K562 (cell line): ENCODE data around the gene STIL. TPM values are rescaled to one million over a fixed set of nuclear protein-coding genes. Genes with fewer than 3 reads are reported as not detected.

Source experiments
- CBFA2T2 ChIP-seq: fragments of 450-650 bp; conservative IDR thresholded peaks from 2 replicates; pipeline ENCODE4 v1.6.1; 2017; ENCODE audit warnings: mild to moderate bottlenecking
- CHD1 ChIP-seq: fragments of 200-600 bp; sonication (generic); IDR thresholded peaks from one replicate; pipeline ENCODE4 v1.6.1; 2012; ENCODE audit warnings: mild to moderate bottlenecking, moderate library complexity, low read length, inconsistent platforms
- COPS2 ChIP-seq: fragments of 450-650 bp; conservative IDR thresholded peaks from 2 replicates; pipeline ENCODE4 v1.6.1; 2016; ENCODE audit warnings: mild to moderate bottlenecking, moderate library complexity
- CREBBP ChIP-seq: IDR thresholded peaks from one replicate; pipeline ENCODE4 v1.6.1; 2012; ENCODE audit warnings: low read depth, mild to moderate bottlenecking, control low read depth, inconsistent platforms, low read length
- HEY1 ChIP-seq: fragments of 250-450 bp; sonication (Bioruptor Pico); IDR thresholded peaks from 2 replicates; pipeline ENCODE4 v1.5.0; 2020; ENCODE audit warnings: mild to moderate bottlenecking, moderate library complexity, borderline replicate concordance
- HIVEP1 ChIP-seq: fragments of 250-450 bp; sonication (Bioruptor Pico); IDR thresholded peaks from 2 replicates; pipeline ENCODE4 v1.4.0; 2020; ENCODE audit warnings: mild to moderate bottlenecking
- IFI16 ChIP-seq: fragments of 250-450 bp; sonication (Bioruptor Pico); IDR thresholded peaks from 2 replicates; pipeline ENCODE4 v2.1.2; 2022; ENCODE audit warnings: mild to moderate bottlenecking, inconsistent platforms
- IRF9 ChIP-seq: fragments of 450-650 bp; IDR thresholded peaks from 2 replicates; pipeline ENCODE4 v1.6.1; 2016; ENCODE audit warnings: missing biosample characterization, missing genetic modification characterization
- MBD2 ChIP-seq: sonication (generic); IDR thresholded peaks from 2 replicates; pipeline ENCODE4 v1.6.1; 2016; ENCODE audit warnings: low read depth, borderline replicate concordance
- MLX ChIP-seq, 2 experiments: fragments of 450-650 bp in 1 of 2; sonication (generic) in 1 of 2; formaldehyde crosslinking; conservative IDR thresholded peaks; 2 replicates each; pipeline versions ENCODE4 v1.4.0 to v1.8.1; 2020 to 2022; ENCODE audit warnings: mild to moderate bottlenecking in 1 of 2, missing genetic modification reagents in 1 of 2
- MNT ChIP-seq, 2 experiments: fragments of 450-650 bp; conservative IDR thresholded peaks; 2 replicates each; pipeline ENCODE4 v1.6.1; 2017; ENCODE audit warnings: mild to moderate bottlenecking in 2 of 2, moderate library complexity in 2 of 2
- NR2C1 ChIP-seq, 2 experiments: fragments of 450-650 bp; IDR thresholded peaks; 2 replicates each; pipeline ENCODE4 v1.6.1; 2017; ENCODE audit warnings: mild to moderate bottlenecking in 2 of 2, antibody characterized with exemption in 1 of 2, inconsistent platforms in 1 of 2, missing compliant biosample characterization in 1 of 2, missing genetic modification characterization in 1 of 2
- NR2C2 ChIP-seq, 2 experiments: fragments of 200-800 bp in 1 of 2; sonication (Bioruptor generic) in 1 of 2; sonication (generic) in 1 of 2; formaldehyde crosslinking in 1 of 2; IDR thresholded peaks; 2 replicates each; pipeline versions ENCODE4 v1.6.1 to v1.8.0; 2016 to 2022; ENCODE audit warnings: mild to moderate bottlenecking in 1 of 2, missing compliant biosample characterization in 1 of 2, missing genetic modification characterization in 1 of 2, missing genetic modification reagents in 1 of 2
- NRF1 ChIP-seq, 2 experiments: fragments of 450-650 bp; IDR thresholded peaks in 1 of 2; conservative IDR thresholded peaks in 1 of 2; 2 replicates each; pipeline ENCODE4 v1.6.1; 2014; ENCODE audit warnings: mild to moderate bottlenecking in 2 of 2
- POLR3A ChIP-seq: IDR thresholded peaks from 2 replicates; pipeline ENCODE4 v1.6.1; 2011; ENCODE audit warnings: borderline replicate concordance, mild to moderate bottlenecking, moderate library complexity; ENCODE audit not compliant: insufficient read length, insufficient read depth; ENCODE audit errors: extremely low read depth
- RB1 ChIP-seq: fragments of 450-650 bp; IDR thresholded peaks from 2 replicates; pipeline ENCODE4 v1.6.1; 2017; ENCODE audit warnings: low read depth, mild to moderate bottlenecking
- SRSF1 ChIP-seq: fragments of 200-400 bp; formaldehyde crosslinking; IDR thresholded peaks from 2 replicates; pipeline ENCODE4 v1.6.1; 2017; ENCODE audit warnings: mild to moderate bottlenecking, low read depth, low read length, moderate library complexity
- TARDBP ChIP-seq: fragments of 450-650 bp; IDR thresholded peaks from 2 replicates; pipeline ENCODE4 v1.6.1; 2016
- YY1 ChIP-seq, 3 experiments: IDR thresholded peaks; 2 replicates each; pipeline ENCODE4 v1.6.1; 2011; ENCODE audit warnings: low read length in 2 of 3, mild to moderate bottlenecking in 2 of 3, moderate library complexity in 2 of 3, borderline replicate concordance in 1 of 3, control low read depth in 1 of 3, low read depth in 1 of 3; ENCODE audit not compliant: insufficient read depth in 3 of 3, insufficient replicate concordance in 2 of 3, control insufficient read depth in 1 of 3, insufficient read length in 1 of 3; ENCODE audit errors: extremely low read depth in 1 of 3
- ZNF224 ChIP-seq: sonication (generic); formaldehyde crosslinking; IDR thresholded peaks from 2 replicates; pipeline ENCODE4 v1.8.0; 2022; ENCODE audit warnings: mild to moderate bottlenecking, missing genetic modification reagents
- ZNF780A ChIP-seq: fragments of 250-450 bp; sonication (Bioruptor Pico); IDR thresholded peaks from 2 replicates; pipeline ENCODE4 v1.5.0; 2021; ENCODE audit warnings: mild to moderate bottlenecking
- polyA plus RNA-seq, 8 experiments: library from polyadenylated mRNA; depleted of rRNA in 4 of 8; stranded (reverse) in 5 of 8; unstranded in 3 of 8; fragments of >200 nt; fragmentation: Nextera tagmentation in 2 of 8; fragmentation: Illumina TruSeq in 1 of 8; extraction: Ambion mirVana in 2 of 8; extraction: Trizol in 1 of 8; gene quantifications; 2 replicates each; pipeline versions ENCODE4 v1.2.1 to v1.2.3, GENCODE V29; 2011 to 2014; ENCODE audit warnings: inconsistent platforms in 1 of 8, missing spikeins in 1 of 8
- total RNA-seq, 7 experiments: library from RNA; depleted of rRNA in 6 of 7; stranded (reverse); fragments of >200 nt in 6 of 7; fragmentation: Illumina TruSeq in 2 of 7; extraction: Trizol in 2 of 7; gene quantifications; 2 replicates each; pipeline versions ENCODE4 v1.2.1 to v1.2.3, GENCODE V29; 2011 to 2021; ENCODE audit warnings: low replicate concordance in 1 of 7
- TF ChIP-seq, protein P1 (sequence below): sonication (generic); formaldehyde crosslinking; IDR thresholded peaks from 2 replicates; pipeline ENCODE4 v1.8.1; 2023; ENCODE audit warnings: mild to moderate bottlenecking, missing genetic modification reagents, moderate library complexity

Gene STIL
- total and polyA plus RNA-seq, 9 of the 15 experiments (the other 6 are each of a cell fraction or from before 2014, with no cell fraction given): 10.5 to 77.4 (median 39.6) TPM

- TF ChIP-seq, protein P1, sequence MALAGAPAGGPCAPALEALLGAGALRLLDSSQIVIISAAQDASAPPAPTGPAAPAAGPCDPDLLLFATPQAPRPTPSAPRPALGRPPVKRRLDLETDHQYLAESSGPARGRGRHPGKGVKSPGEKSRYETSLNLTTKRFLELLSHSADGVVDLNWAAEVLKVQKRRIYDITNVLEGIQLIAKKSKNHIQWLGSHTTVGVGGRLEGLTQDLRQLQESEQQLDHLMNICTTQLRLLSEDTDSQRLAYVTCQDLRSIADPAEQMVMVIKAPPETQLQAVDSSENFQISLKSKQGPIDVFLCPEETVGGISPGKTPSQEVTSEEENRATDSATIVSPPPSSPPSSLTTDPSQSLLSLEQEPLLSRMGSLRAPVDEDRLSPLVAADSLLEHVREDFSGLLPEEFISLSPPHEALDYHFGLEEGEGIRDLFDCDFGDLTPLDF: 0 out of 2 replicates have a peak, but pooled peaks have one; percentile 50
- TF ChIP-seq COPS2 (no peak), MBD2 (no peak; the same call in 1 of the 2 replicates), IRF9 (tag) (peak; percentile 81), TARDBP (peak; percentile 99), CREBBP (no peak), RB1 (no peak), YY1 (IDR thresholded peaks at IDR 0.05; ENCODE audit: borderline replicate concordance in 1 of 3, control insufficient read depth in 1 of 3, extremely low read depth in 1 of 3, insufficient read depth in 3 of 3, insufficient read length in 1 of 3, insufficient replicate concordance in 2 of 3, low read depth in 1 of 3, low read length in 2 of 3) (no peak), SRSF1 (no peak), NR2C2 (CRISPR knock-in tag; IDR thresholded peaks at IDR 0.05) (0 out of 2 replicates have a peak, but pooled peaks have one; percentile 6), NR2C2 (tag; IDR thresholded peaks at IDR 0.05) (no peak), ZNF224 (CRISPR knock-in tag) (no peak), IFI16 (CRISPR knock-in tag) (no peak), NRF1 (conservative IDR thresholded peaks at IDR 0.05 in 1 of 2, IDR thresholded peaks at IDR 0.05 in 1 of 2) (peak; percentile 47 to 54; a peak in 3 of 4 replicates), CBFA2T2 (peak; percentile 1; the same call in 1 of the 2 replicates), POLR3A (no peak), HIVEP1 (CRISPR knock-in tag) (no peak), MLX (CRISPR knock-in tag; conservative IDR thresholded peaks at IDR 0.05) (no peak), HEY1 (no peak), ZNF780A (no peak), MNT (conservative IDR thresholded peaks at IDR 0.05) (peak; percentile 65 to 70; a peak in 3 of 4 replicates), CHD1 (peak; percentile 98), NR2C1 (IDR thresholded peaks at IDR 0.05) (no peak), NR2C1 (tag; IDR thresholded peaks at IDR 0.05) (peak; percentile 45; the same call in 1 of the 2 replicates)
Observed at GRCh38 chr1:47231301-47232186, 82.4 kb downstream of the STIL start (continued).
